Ovary (tissue), 3 donors: ENCODE measurements around the gene TBL1X.

Experiments used
- CTCF ChIP-seq, 3 donors: fragments of 450-650 bp in 2 of 3; fragments of 200-600 bp in 1 of 3; IDR thresholded peaks; one replicate each; pipeline versions ENCODE4 v1.5.1 to v1.8.0; 2016 to 2022; ENCODE audit warnings: antibody characterized with exemption in 3 of 3, mild to moderate bottlenecking in 1 of 3
- EP300 ChIP-seq: sonication (generic); formaldehyde crosslinking; IDR thresholded peaks from one replicate; pipeline ENCODE4 v1.6.1; 2017; ENCODE audit warnings: antibody characterized with exemption
- POLR2A ChIP-seq: fragments of 450-650 bp; IDR thresholded peaks from one replicate; pipeline ENCODE4 v1.6.1; 2017; ENCODE audit warnings: antibody characterized with exemption, mild to moderate bottlenecking, moderate library complexity
- donor health status: DM: no; HTN: no; CAD: no.

- no peak for TF ChIP-seq CTCF (IDR thresholded peaks at IDR 0.05)
- no peak for TF ChIP-seq EP300
- TF ChIP-seq POLR2A = no peak
These were observed 140.0 kb downstream of the TBL1X start for GRCh38 chrX:9604908-9605306.
